ENCODE data around the gene DYNC1I2.
"Not testable (repeated sequence)": the region's sequence is repeated elsewhere in the genome, so short reads cannot be mapped to it uniquely, and the experiment has no call there.

Gene DYNC1I2

DNA sequence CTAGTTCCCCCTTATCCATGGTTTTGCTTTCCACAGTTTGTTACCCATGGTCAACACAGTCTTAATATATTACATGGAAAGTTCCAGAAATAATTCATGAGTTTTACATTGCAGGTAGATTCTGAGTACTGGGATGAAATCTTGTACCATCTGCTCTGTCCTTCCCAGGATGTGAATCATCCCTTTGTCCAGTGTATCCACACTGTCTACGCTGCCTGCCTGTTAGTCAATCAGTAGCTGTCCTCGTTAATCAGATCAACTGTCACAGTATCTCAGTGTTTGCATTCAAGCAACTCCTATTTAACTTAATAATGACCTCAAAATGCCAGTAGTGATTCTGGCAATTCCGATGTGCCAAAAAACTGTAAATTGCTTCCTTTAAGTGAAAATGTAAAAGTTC is 76.3 kb downstream of the DYNC1I2 start (continued):
- no peak for TF ChIP-seq ZNF175 (tag by site-specific recombination; IDR thresholded peaks at IDR 0.05)
- TF ChIP-seq KLF7 (tag by site-specific recombination; IDR thresholded peaks at IDR 0.05; ENCODE audit: borderline replicate concordance) = no peak
- TF ChIP-seq ZNF2 (tag by site-specific recombination; IDR thresholded peaks at IDR 0.05) = no peak
- no peak for TF ChIP-seq ZNF629 (tag by site-specific recombination; IDR thresholded peaks at IDR 0.05)

DNA sequence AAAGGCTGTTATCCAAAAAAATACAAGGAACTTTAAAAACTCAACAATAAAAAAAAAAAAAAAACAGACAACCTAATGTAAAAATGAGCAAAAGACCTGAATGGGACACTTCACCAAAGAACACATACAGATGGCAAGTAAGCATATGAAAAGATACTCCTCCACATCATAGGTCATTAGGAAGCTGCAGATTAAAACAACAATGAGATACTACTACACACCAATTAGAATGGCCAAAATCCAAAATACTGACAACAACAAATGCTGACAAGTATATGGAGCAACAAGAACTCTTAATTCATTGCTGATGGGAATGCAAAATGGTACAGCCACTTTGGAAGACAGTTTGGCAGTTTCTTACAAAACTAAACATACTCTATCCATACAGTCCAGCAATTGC is 84.2 kb downstream of the DYNC1I2 start:
- ChIA-PET CTCF (no interaction called here), POLR2A (no interaction called here)
- no peaks in the 10 kb centered on the region for H3K36me3 ChIP-seq (ENCODE audit: control insufficient read depth in 2 of 2, insufficient read depth in 1 of 2, low read length in 2 of 2)
- TF ChIP-seq SETDB1 (IDR thresholded peaks at IDR 0.05; ENCODE audit: insufficient read length, low read length) (peak; percentile 45), ZNF664 (tag by site-specific recombination; IDR thresholded peaks at IDR 0.05) (peak; percentile 84)
- TF ChIP-seq, protein P1, sequence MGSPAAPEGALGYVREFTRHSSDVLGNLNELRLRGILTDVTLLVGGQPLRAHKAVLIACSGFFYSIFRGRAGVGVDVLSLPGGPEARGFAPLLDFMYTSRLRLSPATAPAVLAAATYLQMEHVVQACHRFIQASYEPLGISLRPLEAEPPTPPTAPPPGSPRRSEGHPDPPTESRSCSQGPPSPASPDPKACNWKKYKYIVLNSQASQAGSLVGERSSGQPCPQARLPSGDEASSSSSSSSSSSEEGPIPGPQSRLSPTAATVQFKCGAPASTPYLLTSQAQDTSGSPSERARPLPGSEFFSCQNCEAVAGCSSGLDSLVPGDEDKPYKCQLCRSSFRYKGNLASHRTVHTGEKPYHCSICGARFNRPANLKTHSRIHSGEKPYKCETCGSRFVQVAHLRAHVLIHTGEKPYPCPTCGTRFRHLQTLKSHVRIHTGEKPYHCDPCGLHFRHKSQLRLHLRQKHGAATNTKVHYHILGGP (tag by site-specific recombination; IDR thresholded peaks at IDR 0.05) = no peak
- H3K4me3 ChIP-seq (ENCODE audit: low read depth, low read length) = no peak overlapping the region
- no peak overlapping the region for H3K27ac ChIP-seq (ENCODE audit: extremely low read depth, low read depth, low read length)
- H3K4me1 ChIP-seq (ENCODE audit: control insufficient read depth, insufficient read depth, low read length) = no peaks in the 10 kb centered on the region
- no peaks in the 10 kb centered on the region for H3K9me3 ChIP-seq (ENCODE audit: control insufficient read depth, insufficient read depth, low read depth, low read length)

DNA sequence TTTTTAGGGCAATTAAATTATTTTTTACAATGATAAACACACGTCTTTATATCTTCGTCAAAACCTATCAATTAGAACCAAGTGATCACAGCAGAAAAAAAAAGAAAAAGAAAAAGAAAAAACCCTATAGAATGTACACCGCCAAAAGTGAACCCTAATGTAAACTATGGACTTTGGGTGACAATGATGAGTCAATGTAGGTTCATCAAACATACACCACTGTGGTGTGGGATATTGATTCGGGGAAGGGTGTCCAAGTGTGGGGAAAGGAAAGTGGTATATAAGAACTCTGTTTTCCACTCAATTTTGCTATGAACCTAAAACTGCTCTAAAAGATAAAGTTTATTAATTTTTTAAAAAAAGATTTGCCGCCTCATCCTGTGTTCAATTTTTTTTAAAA is 85.1 kb downstream of the DYNC1I2 start:
- Histone ChIP-seq H3K4me3 (ENCODE audit: low read depth, low read length) (no peak overlapping the region), H3K36me3 (ENCODE audit: control insufficient read depth in 2 of 2, insufficient read depth in 1 of 2, low read length in 2 of 2) (no peaks in the 10 kb centered on the region; a peak in 1 of 3 replicates), H3K4me1 (ENCODE audit: control insufficient read depth, insufficient read depth, low read length) (no peaks in the 10 kb centered on the region), H3K27ac (ENCODE audit: extremely low read depth, low read depth, low read length) (no peak overlapping the region), H3K9me3 (ENCODE audit: control insufficient read depth, insufficient read depth, low read depth, low read length) (no peaks in the 10 kb centered on the region)
- CTCF ChIA-PET = no interaction called here
- POLR2A ChIA-PET = no interaction called here
- TF ChIP-seq ZNF16 (tag by site-specific recombination; IDR thresholded peaks at IDR 0.05; ENCODE audit: low read depth) (no peak), ZNF214 (tag by site-specific recombination; IDR thresholded peaks at IDR 0.05; ENCODE audit: borderline replicate concordance) (no peak), SALL2 (tag by site-specific recombination; IDR thresholded peaks at IDR 0.05; ENCODE audit: borderline replicate concordance) (no peak), PRDM1 (tag by site-specific recombination; IDR thresholded peaks at IDR 0.05) (no peak), ZNF585B (tag by site-specific recombination; IDR thresholded peaks at IDR 0.05) (no peak), ZNF169 (tag by site-specific recombination; IDR thresholded peaks at IDR 0.05) (no peak), ZNF785 (tag by site-specific recombination; IDR thresholded peaks at IDR 0.05) (no peak), ZNF843 (tag by site-specific recombination; IDR thresholded peaks at IDR 0.05) (no peak), ZSCAN23 (tag by site-specific recombination; IDR thresholded peaks at IDR 0.05) (no peak), ZFP41 (tag by site-specific recombination; IDR thresholded peaks at IDR 0.05; ENCODE audit: borderline replicate concordance) (no peak), SETDB1 (IDR thresholded peaks at IDR 0.05; ENCODE audit: insufficient read length, low read length) (no peak), ZNF37A (tag by site-specific recombination; IDR thresholded peaks at IDR 0.05) (no peak)
- TF ChIP-seq, protein P2, sequence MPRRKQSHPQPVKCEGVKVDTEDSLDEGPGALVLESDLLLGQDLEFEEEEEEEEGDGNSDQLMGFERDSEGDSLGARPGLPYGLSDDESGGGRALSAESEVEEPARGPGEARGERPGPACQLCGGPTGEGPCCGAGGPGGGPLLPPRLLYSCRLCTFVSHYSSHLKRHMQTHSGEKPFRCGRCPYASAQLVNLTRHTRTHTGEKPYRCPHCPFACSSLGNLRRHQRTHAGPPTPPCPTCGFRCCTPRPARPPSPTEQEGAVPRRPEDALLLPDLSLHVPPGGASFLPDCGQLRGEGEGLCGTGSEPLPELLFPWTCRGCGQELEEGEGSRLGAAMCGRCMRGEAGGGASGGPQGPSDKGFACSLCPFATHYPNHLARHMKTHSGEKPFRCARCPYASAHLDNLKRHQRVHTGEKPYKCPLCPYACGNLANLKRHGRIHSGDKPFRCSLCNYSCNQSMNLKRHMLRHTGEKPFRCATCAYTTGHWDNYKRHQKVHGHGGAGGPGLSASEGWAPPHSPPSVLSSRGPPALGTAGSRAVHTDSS (tag by site-specific recombination; IDR thresholded peaks at IDR 0.05) = no peak
- TF ChIP-seq, protein P3, sequence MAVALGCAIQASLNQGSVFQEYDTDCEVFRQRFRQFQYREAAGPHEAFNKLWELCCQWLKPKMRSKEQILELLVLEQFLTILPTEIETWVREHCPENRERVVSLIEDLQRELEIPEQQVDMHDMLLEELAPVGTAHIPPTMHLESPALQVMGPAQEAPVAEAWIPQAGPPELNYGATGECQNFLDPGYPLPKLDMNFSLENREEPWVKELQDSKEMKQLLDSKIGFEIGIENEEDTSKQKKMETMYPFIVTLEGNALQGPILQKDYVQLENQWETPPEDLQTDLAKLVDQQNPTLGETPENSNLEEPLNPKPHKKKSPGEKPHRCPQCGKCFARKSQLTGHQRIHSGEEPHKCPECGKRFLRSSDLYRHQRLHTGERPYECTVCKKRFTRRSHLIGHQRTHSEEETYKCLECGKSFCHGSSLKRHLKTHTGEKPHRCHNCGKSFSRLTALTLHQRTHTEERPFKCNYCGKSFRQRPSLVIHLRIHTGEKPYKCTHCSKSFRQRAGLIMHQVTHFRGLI (tag by site-specific recombination; IDR thresholded peaks at IDR 0.05) = no peak
- TF ChIP-seq, protein P4, sequence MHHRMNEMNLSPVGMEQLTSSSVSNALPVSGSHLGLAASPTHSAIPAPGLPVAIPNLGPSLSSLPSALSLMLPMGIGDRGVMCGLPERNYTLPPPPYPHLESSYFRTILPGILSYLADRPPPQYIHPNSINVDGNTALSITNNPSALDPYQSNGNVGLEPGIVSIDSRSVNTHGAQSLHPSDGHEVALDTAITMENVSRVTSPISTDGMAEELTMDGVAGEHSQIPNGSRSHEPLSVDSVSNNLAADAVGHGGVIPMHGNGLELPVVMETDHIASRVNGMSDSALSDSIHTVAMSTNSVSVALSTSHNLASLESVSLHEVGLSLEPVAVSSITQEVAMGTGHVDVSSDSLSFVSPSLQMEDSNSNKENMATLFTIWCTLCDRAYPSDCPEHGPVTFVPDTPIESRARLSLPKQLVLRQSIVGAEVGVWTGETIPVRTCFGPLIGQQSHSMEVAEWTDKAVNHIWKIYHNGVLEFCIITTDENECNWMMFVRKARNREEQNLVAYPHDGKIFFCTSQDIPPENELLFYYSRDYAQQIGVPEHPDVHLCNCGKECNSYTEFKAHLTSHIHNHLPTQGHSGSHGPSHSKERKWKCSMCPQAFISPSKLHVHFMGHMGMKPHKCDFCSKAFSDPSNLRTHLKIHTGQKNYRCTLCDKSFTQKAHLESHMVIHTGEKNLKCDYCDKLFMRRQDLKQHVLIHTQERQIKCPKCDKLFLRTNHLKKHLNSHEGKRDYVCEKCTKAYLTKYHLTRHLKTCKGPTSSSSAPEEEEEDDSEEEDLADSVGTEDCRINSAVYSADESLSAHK (tag by site-specific recombination; IDR thresholded peaks at IDR 0.05) = no peak

DNA sequence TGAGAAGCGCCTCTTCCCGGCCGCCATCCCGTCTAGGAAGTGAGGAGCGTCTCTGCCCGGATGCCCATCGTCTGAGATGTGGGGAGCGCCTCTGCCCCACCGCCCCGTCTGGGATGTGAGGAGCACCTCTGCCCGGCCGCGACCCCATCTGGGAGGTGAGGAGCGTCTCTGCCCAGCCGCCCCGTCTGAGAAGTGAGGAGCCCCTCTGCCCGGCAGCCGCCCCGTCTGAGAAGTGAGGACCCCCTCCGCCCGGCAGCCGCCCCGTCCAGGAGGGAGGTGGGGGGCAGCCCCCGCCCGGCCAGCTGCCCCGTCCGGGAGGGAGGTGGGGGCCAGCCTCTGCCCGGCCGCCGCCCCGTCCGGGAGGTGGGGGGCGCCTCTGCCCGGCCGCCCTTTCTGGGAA is 87.3 kb downstream of the DYNC1I2 start:
- H3K27ac ChIP-seq (ENCODE audit: extremely low read depth, low read depth, low read length); H3K36me3 ChIP-seq (ENCODE audit: control insufficient read depth in 2 of 2, insufficient read depth in 1 of 2, low read length in 2 of 2); CTCF ChIA-PET; H3K4me1 ChIP-seq (ENCODE audit: control insufficient read depth, insufficient read depth, low read length); H3K4me3 ChIP-seq (ENCODE audit: low read depth, low read length); H3K9me3 ChIP-seq (ENCODE audit: control insufficient read depth, insufficient read depth, low read depth, low read length); POLR2A ChIA-PET: not testable (repeated sequence)

Data from HEK293 (cell line).